HG03354 (cell line): ENCODE measurements around the gene LIPF.
"Not testable (repeated sequence)": the region's sequence is repeated elsewhere in the genome, so short reads cannot be mapped to it uniquely, and the experiment has no call there.

Experiments
- ATAC-seq: cut with Tn5 transposase; IDR thresholded peaks from one replicate; pipeline ENCODE4 v1.9.1; 2021; ENCODE audit warnings: mild to moderate bottlenecking; ENCODE audit not compliant: unreplicated experiment, poor library complexity, severe bottlenecking

Gene LIPF

DNA sequence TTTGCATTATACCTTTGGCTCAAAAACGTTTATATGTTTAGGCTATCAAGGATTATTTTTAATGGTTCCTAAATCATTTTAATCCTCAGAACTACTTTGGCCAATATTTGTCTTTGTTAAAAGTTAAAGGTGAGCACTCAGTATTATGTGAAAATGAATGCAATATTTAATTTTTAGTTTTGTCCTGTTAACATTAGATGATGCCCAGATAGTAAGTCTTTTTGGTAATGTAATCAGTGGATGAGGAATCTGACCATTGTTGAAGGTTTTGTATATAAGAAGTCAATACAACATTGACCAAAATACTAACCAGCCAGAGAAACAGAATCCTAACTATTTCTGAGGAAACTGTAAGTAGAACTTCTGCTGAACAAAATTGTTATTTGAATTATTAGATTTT lies at the start of gene LIPF:
Gene LIPF (plus strand): TSS at position 301 of the 400 bp plus-strand sequence. CDS start 2,856 bp downstream, outside the sequence.
- no peak for ATAC-seq

DNA sequence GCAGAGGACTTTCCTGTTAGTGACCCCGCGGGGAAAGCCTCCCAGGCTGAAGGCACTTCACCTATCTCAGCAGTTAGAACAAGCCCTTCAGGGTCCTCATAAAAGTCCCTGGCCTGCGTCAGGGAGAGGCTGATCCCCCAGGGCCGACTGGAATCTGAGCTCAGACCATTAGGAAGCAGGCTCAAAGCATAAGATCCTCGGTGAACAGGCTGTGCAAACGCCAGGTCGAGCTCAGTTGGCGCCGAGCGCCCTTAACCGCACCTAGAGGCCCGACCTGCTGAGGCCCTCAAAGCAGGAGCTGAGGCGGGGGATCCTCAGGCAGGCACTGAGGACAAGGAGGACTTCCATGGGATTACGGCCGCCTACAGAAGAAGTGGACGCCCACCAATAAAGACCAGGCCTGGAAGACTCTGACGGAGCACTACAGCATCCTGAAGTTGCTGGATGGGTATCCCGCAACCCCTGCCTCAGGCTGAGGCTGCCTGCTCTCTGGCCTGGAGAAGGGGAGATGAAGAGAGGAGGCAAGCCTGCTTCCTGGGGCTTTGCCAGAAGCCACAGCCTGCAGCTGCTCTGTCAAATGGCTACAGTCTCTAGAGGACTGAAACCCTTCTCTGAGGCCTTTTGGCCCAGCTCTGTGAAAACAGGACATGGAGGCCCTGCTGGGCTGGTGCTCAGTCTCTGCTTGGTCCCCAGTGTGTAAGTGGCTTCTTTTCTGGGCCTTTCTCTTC lies 47.8 kb upstream of the LIPF start:
- ATAC-seq, result no peak

DNA sequence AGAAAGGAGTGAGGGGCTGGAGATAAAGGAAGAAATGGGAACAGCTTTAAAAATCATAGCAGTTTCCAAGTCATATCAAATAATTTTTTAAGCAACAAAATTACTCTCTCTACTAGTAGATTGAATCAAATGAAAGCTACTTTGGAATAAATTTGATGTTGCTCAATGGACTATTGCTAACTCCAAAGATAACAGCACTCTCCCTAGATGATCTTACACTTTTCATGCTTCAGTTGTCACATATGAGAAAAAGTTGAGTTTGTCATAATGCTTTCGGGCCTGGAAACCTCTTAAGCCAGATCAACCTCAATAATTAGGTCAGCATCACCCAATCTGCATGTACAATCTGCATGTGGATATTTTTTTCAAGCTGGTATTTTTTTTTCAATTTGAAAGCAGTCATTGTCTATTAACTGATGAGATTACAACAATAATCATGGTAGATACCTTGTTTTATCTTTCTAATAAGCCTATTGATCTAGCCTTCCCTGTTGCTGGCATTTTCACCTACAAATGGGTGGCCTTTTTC lies 46.4 kb upstream of the LIPF start:
- no peak for ATAC-seq

DNA sequence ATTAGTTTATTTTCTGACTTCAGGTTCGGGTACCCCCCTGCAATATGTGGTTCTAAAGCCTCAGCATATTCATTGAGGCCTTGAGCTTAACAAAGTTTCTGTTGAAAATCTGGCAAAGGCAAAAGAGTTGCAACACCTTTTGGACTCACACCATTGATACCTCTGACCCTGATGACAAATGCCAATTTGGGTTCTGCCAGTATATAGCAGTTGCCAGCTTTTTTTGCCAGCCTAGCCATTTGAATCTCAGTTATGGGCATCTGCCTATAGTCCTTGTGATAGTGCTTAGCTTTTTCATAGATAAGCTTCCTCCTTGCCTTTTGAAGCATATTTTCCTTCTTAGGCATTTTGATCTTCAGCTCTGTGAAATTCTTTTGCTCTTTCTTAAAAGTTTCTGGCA lies 45.7 kb upstream of the LIPF start:
- ATAC-seq, result no peak

- ATAC-seq, result no peak
Measured at GRCh38 chr10:88620441-88620840, 43.8 kb upstream of the LIPF start.

GRCh38 chr10:88623835-88624234 lies 40.4 kb upstream of the LIPF start:
- no peak for ATAC-seq

DNA sequence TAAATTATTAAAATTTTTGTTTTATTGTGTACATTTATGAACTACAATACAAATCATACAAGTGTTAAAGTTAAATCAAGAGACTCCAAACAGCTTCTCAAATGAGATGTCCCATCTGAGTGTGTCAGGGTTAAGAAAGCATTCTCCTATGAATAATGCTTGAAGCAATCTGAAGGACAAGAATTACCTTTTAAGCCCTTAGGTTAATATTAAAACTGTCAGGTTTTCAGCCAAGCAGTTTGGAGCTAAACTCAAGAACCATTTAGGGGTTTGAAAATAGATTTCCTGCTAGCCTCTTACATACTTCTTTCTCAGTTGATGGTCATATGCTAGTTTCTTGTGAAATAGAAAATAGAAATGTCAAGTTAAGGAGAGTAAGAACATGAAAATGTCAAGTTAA lies 39.4 kb upstream of the LIPF start:
- ATAC-seq, result no peak

DNA sequence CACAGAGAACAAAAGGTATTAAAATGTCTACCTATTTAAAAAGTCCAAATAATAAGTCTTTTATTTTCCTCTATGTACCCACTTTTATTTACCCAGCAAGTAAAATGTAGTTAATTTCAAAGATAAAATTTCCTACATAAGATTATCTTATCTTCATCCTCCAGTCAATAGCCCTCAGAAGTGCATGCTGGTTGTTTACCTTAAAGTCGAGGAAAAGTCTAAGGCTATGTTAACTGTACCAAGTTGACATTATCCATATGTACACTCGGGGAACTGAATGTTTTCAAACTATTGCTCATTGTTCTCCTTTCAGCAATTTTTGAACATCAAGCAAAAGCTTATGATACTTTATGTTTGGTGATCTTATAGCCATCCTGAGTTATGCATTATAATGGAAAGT lies 24.1 kb upstream of the LIPF start:
- no peak for ATAC-seq

- no peak for ATAC-seq
Measured at GRCh38 chr10:88642209-88642608, 22.0 kb upstream of the LIPF start.

DNA sequence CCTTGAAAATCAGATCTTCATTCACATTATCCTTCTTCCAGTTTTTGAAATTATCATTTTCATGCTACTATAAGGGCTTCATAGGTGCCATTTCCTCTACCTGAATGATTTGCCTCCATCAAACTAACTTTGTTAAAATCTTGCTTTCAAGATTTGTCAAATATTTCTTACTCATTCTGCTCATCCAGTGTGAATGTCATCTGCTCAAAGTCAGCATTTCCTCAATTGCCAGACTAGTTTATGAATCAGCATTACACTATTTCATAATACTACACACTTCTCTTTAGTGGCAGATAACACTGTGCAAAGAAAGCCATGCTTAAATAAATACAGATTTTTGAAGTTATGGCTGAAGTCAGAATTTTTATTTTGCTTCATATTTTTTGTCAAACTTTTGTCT lies 21.3 kb upstream of the LIPF start:
- ATAC-seq, result no peak

GRCh38 chr10:88647061-88647615 lies 17.1 kb upstream of the LIPF start:
- ATAC-seq, result no peak

DNA sequence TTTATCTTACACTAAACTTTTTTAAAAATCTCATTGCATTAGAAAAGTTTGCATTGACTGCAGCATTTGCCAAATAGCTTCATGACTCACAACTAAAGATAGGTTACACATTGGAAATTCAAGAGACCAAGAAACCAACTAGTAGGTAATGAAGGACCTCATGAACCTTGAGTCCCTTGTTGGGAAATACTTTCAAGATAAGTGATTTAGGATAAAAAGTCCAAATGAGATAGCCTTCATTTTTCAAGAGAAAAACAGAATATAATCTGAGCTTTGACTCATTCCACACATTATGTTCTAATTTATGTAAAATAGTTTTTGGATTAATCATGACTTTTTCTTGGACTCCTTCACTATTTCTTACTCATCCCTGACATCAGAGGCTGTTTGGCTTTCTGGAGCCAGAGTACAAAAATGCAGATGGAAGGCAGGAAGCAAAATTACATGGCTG lies 13.1 kb upstream of the LIPF start:
- ATAC-seq, result no peak

DNA sequence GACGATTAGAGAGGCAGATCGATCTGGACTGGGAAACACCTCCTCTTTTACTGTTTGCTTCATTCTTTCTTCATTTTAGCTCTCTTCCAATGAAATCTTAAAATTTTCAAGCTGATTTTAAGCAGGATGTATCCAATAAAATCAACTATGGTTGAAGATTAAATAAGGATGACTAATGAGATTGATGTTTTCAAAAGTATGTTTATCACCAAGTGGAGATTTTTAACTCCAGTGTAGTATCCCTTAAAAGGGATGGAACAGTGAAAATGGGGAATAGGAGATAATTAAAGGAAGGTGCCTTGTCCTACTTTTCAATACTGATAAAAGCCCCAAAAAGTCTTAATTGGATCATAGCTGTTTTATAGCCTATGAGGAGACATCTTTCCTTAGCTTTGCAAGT lies 11.6 kb upstream of the LIPF start:
- no peak for ATAC-seq

DNA sequence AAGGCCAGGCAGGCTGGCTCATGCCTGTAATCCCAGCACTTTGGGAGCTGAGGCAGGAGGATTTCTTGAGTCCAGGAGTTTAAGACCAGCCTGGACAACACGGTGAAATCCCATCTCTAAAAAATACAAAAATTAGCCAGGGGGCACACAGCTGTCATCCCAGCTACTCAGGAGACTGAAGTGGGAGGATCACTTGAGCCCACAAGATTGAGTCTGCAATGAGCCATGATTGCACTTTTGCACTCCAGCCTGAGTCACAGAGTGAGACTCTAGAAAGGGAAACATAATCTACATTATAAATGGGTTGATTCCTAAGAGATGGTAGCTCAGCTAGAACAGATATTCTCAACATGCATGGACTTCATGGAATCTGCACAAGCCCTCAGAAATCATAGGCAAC lies 6.3 kb upstream of the LIPF start:
- ATAC-seq, result no peak

DNA sequence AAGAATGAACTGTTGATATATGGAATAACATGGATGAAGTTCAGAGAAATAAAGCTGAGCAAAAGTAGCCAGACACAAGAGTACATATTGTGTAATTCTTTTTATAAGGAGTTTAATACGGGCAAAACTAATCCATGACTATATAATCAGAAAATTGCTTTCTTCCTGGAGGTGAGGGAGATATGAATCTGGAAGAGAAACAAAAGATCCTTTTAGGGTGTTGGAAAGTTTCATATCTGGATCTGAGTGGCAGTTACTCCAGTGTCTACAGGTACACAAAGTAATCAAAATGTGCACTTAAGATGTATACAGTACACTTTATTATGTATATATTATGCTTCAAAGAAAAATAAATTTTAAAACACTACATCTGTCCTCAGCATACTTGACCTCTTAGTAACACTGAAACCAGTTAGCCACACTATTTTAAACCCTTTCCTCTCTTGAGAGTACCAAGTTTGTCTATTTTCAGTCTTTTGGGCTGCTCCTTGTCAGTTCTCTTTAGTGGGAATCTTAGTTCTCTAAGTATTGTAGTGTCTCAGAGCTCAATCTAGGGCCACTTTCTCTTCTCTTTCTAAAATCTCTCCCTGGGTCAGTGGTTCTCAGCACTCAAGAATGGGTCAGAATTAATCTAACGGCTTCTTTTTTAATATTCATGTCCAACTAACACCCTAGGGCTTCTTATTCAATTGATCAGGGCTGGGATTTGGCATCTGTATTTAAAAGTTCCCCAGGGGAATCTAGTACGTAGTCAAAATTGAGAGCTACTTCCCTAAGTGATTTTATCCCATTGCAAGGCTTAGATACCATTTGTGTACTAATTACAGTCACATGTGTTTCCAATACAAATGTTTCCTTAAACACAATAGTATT lies 4.3 kb upstream of the LIPF start:
- ATAC-seq, result no peak

DNA sequence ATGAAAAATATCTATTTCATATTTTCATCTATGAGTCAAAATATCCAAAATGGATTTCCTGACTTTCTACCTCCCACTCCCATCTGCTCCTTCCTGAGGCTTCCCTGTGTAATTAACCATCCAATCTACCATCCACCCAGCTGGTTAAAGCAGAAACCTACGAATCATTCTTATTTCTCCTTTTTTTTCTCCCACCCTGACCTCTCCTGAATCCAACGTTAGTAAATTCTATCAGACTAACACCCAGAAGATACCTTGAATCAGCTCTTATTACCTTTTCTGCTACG lies 3.7 kb upstream of the LIPF start:
- ATAC-seq, result no peak

GRCh38 chr10:88661018-88661417 lies 3.2 kb upstream of the LIPF start:
- no peak for ATAC-seq

DNA sequence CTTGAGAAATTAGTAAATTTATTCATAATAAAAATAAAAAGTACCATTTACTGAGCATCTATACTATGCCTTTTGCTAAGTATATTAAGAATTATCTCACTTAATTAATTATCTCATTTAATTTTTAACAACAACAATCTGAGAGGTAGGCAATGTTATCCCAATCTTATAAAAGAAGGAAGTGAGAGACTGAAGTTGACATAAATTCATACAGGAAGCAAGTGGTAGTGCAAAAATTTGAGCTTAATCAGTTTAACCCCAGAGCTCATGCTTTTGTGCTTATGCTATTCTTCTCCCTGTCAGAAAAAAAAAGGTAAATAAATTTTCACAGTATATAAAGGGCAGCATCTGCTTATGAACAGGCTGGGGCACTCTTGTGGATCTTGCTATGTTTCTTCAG lies 2.7 kb upstream of the LIPF start:
- ATAC-seq, result no peak

GRCh38 chr10:88663153-88663552 lies 1.1 kb upstream of the LIPF start:
- ATAC-seq, result not testable (repeated sequence)

DNA sequence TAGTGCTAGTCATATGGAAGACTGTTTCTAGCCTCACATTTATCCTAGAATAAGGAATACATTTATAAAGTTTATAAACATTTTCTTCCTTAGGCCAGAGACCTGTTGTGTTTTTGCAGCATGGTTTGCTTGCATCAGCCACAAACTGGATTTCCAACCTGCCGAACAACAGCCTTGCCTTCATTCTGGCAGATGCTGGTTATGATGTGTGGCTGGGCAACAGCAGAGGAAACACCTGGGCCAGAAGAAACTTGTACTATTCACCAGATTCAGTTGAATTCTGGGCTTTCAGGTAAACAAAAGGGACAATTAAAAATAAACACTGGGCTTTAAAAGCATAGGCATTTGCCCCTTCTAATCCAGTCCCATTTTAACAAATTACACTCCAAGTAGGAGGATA lies 4.2 kb downstream of the LIPF start:
- ATAC-seq, result no peak

GRCh38 chr10:88670497-88670896 lies 6.3 kb downstream of the LIPF start:
- ATAC-seq, result peak; percentile 66
